GM19099 (cell line): Measurements from ENCODE around the gene ATXN1.

ENCODE experiments used
- POLR2A ChIP-seq: IDR thresholded peaks from 3 replicates; pipeline ENCODE4 v1.6.1; 2011; ENCODE audit warnings: low read depth; ENCODE audit not compliant: insufficient read length; ENCODE audit errors: extremely low read depth

ATXN1 gene

DNA sequence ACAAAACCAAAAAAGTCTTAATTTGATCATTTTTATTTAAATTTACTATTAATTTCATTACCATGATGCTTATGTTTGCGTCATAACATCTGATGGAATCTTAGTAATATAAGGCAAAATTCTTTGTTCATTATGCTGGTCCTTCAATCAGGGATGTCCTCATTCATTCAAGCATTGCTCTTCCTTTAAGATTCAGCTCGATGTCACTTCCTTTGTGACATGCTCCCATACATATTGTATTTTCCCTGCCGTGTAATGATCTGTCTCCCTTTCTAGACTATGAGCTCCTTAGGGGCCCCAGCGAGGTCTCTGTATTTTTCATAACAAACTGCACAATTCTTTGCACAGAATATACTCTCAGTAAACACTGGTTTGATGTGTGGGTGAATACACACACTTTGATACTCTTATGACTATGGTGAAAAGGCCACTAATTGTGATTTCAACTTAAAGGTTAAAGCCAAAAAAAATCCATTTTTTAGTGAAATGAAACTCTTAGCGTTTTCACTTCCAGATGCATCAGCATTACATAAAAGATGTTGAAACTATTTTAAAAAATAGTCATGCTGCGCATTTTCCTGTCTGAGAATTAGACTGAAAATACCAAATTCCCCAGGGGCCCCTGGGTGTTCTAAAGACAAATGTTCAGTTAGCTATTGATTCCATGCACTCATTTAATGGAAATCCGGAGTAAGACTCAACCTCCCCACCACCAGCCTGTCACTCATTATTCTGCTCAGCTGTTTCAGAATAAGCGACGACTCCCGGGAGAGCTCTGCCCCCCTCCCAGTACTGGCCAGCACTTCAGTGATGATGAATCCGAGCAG, 169.7 kb downstream of the ATXN1 start:
- TF ChIP-seq POLR2A: no peak

DNA sequence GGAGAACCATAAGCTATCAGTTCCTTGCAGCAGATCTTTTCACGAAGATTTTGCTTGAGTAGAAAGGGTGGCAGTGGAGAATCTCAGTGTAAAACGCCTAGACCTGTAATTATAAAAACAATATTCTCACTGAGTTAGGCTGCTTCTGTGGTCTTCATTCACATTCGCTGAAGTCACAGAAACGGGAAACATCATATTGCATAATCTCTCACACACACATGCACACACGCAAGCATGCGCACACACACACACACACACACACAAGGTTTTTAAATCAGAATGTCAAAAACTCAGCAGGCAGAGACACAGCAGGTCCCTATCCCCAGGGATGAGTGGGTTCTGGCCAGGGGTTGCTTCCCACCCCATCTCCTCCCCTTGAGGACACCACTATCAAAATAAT, 175.5 kb downstream of the ATXN1 start:
- TF ChIP-seq POLR2A: no peak

DNA sequence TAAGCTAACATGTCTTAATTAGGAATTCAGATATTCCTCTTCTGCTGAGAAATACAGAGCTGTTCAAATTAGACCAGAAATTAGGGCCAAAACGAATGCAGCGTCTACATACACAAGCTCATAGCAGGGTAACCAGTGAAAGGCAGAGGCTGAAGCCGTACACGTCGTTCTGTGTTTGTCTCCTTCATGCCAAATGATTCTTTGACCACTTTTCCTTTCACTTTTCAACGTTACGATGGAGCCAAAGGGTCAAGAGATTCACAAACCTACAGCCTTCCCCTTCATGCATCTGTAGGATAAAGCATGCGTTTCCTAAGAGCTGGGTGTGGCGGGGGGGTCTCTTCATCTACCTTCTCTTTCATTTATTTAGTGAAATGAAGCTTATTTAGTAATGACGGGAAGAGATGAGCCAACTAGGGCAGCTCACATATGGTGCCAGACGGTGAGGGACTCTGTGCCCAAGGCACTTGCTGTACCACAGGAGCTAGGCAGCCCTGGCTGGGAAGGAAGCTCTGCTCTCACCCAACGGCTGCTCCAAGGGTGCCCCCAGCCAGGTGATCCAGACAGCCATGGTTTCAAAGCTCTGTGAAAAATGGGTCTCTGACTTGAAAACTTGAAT, 178.0 kb downstream of the ATXN1 start:
- TF ChIP-seq POLR2A: no peak

DNA sequence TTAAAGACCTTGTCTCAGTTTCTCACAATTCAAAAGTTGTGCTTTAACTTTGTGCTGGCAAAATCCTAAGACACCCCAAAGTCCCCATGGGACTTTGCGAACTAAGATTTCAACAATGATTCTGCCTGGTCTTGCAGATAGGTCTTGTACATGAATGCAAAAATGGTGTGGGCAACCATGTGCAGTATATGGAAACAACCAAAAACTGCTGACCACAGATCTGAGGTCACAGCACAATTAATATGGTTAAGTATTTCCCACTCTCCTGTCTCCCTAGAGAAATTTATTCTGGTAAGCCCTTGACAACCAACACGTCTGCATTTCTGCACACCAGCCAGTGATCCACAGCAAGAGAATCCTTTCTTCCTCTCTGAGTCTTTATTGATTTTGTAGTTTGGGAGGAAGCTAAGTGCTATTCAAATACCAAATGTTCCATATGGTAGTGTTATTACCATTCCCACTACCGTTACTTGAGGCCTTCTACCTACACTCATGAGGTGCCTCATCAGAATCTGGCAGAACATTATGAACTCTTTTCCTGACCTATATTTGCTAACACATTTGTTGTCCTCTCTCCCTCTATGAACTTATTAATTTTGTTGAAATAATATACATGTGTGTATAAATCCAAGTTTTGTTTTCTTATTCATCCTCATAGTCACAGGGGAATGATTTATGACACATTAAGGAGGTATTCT, 178.7 kb downstream of the ATXN1 start:
- no peak for TF ChIP-seq POLR2A

DNA sequence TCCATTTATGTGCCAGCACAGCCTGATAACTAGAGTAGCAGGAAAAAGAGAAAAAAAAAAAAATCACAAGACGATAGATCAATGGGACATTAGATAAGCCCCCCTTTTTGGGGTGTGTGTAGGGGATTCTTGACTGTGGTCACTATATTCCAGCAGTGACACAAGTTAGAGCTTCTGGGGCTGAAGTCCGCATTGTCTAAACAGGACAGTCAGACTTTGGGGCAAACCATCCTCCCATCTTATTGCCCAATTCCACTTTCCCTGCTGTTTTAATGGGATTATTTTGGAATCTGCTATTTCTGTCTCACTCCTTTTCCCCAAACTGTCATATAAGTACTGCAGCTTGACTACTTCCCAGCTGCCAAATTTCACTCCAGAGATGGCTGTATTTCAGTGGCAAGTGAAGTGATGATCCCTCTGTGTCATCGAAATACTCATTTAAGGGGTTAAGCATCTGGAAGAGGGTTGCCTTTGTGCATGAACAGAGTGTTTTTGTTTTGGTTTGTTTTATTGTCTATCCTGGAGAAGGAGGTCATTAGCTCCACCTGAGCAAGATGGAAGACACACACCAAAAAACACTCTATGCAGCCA, 182.5 kb downstream of the ATXN1 start:
- no peak for TF ChIP-seq POLR2A

DNA sequence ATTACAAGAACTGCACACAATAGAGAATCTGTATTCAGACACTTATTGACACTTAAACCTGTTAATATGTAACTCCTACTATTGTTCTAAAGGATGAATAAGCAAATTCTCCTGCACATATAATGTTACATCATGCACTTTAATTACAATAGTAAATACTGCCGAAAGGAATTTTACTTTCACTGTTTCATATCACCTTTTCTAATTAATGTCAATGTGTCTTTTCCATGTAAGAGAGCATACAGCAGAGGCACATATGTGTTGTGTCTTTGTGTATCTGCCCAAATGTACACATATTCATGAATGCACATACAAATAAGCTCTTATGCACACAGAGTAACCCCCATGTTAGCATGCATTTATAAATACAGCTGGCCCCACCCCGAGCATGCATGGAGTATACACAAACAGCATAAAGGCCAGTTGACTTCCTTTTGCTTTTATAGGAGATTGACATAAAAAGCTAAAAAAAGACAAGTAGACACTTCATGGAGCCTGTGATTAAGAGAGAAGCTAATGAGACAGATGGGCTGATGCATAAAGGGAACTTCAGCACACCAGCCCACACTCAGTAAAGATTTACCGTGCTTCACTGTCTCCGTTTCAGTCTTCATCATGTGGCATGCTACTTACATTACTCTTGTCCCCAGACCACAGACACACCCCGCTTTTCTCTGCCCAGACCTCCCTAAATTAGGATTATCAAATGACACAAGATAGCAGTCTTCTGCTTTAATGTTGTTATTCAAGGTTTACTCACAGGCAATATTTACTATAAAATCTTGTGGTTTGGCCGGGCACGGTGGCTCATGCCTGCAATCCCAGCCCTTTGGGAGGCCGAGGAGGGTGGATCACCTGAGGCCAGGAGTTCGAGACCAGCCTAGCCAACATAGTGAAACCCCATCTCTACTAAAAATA, 184.6 kb downstream of the ATXN1 start:
- TF ChIP-seq POLR2A: no peak

DNA sequence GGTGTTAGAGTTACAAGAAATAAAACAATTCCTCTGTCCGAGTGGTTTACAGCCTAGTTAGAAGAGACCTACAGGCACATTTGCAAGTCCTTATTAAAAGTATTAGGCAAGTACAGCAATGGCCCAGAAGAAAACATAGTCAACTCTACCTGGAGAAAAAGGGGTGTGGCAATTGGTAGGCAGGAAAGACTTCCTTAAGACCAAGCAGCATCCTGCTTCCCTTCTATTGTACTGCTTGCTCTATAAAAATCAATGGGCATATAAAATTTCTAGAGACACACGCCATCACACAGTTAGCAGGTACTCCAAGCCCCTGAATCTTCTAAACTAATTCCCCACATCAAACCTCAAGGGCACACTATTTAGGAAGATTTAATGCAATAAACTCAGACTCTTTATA, 185.6 kb downstream of the ATXN1 start:
- no peak for TF ChIP-seq POLR2A

DNA sequence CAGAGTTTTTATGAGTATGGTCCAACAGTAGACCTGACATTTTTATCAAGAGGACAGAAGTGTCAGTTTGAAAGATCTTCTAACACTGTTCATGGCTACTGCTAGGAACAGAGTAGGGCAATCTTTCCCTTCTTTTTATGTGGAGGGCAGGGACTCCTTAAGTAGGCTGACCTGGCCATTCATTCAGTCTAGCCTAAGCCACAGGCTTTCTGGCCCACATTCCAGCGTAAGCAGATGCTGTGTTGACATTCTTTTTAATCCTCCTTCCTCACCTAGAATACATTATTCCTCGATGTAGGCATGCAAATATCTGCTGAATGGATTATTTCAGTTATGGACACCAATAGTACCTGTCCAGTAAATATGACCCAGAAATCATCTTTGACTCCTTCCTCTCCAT, 188.3 kb downstream of the ATXN1 start:
- no peak for TF ChIP-seq POLR2A

DNA sequence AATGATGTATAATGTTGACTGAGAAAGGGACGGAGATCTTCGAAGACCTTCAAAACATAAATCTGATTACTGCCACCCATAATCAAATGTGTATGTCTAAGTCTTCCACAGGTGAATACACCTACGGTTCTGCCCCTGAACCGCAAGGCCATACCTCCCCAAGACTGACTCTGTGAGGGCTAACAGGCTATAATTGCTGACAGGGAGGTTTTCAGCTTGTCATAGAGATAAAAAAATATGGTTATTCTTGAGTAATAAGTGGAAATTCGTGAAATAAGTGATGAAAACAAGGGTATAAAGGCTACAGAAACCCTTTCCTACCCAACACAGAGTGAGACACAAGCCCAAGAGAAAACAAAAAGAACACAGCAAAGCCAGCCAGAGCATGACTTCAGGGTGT, 188.9 kb downstream of the ATXN1 start:
- no peak for TF ChIP-seq POLR2A

DNA sequence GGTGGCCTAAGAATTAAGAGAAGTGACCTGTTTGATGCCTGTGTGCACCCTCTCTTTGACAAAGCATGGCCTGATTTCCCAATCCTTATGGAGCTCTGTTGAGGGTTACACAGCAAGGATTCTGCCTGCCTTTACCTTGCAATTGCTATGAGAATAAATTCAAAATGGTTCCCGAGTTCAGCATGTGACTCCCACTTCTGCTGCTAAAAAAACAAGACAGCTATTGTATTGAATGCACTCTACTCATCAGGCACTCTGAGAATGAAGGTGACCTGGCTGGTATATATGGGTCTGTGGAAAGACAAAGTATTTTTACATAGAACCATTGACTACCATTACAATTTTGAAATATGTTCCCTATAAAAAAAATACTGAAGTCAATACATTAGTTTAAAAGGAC, 190.3 kb downstream of the ATXN1 start:
- TF ChIP-seq POLR2A: no peak

DNA sequence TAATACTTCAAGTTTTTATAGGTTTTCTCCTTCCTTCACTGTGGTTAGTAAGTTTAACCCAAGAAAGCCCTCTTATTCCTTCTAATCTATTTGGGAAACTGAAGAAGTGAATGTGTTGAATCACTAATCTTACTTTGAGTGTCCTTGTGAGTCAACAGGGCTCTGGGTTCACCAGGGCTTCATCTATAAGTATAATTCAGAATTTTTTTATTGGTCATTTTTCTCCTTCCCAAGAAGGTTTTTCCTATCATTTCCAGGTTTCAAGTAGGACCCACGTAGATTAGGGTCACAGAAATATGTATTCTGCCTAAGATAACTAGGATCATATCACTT, 191.1 kb downstream of the ATXN1 start:
- TF ChIP-seq POLR2A: no peak

DNA sequence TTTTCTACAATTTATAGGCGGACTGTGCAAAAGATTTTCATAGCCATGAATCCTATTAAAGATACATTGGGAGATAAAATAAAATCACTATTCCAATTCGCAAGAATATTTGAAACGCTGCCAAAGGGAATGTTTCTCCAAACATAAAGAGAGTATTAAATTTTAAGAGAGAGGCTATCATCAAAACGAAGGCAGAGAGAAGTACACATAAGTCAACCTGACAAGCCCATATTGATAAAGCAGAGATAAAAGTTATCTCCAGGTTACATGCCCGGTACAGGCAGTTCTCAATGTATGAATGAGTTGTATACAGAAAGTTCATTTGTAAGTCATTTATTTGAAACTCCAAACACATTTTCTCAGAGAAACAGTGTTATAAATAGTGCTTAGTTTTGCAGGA, 193.1 kb downstream of the ATXN1 start:
- no peak for TF ChIP-seq POLR2A

DNA sequence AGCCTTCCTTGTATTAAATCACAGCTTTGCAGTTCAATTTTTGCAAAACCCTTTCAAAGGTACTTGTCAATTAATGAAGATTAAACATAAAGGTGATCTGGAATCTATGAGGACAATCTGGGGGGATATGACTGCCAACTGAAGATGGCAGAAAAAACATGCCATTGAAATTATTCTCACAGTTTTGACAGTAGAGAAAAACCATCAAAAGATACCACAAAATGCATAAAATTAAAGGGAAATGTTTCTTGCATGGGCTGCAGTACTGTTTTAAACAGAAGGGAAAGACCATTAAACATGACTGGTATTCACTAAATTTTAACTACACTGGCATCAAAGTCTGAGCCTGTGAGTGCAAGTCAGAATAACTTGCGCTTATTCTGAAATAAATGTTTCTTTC, 194.2 kb downstream of the ATXN1 start:
- no peak for TF ChIP-seq POLR2A

DNA sequence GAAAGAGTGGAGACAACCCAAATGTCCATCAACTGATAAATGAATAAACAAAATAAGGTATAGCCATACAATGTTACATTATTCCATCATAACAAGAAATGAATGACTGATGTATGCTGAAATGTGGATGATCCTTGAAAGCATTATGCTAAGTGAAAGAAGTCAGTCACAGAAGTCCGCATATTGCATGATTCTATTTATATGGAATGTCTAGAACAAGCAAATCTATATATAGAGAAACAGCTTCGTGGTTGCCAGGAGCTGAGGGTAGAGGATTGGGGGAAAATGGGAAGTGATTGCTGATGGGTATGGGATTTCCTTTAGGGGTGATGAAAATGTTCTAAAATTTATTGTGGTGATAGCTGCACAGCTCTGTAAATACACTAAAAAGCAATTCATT, 196.8 kb downstream of the ATXN1 start:
- no peak for TF ChIP-seq POLR2A
